Kidney glomerular epithelial cell (primary cell): ENCODE data around the gene OLAH.

Experiments
- DNase-seq: peaks from one replicate; lab custom pipeline; 2025; lab: John Stamatoyannopoulos, UW

OLAH gene

DNA sequence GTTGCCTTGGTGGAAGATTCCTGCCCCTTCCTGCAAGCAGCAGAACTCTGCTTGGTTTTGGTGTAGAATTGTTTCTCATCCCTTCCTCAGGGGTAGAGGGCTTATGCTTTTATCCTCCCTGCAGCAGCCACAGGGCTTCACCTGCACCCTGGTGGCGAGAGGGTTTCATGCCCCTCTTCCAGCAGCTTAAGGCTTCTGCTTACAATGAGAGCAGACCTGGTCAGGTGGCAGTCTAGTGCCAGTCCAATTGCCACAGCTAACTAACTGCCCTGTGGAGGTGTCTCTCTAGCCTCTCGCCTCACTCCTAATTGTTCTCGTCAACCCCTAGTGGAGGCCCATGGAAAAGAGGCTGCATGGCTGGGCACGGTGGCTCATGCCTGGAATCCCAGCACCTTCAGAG lies 25.5 kb downstream of the OLAH start:
- DNase-seq = no peak

DNA sequence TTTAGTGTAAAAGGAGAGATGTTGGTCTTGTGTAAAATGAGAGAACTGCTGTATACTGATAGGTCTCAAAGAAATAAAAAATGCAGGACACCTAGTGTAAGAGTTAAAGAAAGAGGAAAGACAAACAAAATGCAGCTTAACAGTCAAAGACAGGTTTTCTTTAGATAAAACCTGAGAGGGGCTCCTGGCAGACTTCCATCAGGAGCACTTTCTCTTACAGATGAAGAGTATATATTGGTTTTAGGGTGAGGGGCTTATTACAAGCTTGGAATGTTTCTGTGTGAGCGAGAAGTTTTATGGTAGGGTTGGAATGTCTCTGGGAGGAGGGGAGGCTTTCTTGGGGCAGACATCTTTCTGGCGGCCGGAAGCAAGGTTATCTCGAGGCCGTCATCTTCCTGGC lies 28.6 kb downstream of the OLAH start:
- no peak for DNase-seq

DNA sequence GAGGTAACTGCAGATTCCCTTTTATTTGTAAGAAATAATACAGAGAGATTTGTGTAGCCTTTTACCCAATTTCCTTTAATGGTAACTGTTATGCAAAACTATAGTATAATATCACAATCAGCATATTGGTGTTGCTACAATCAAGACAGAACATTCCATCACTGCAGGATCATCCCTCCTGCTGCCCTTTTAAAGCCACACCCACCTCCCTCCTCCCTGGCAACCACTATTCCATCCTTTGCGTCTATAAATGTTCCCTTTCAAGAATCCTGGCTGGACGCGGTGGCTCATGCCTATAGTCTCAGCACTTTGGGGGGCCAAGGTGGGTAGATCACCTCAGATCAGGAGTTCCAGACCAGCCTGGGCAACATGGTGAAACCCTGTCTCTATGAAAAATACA lies 31.7 kb downstream of the OLAH start:
- no peak for DNase-seq

DNA sequence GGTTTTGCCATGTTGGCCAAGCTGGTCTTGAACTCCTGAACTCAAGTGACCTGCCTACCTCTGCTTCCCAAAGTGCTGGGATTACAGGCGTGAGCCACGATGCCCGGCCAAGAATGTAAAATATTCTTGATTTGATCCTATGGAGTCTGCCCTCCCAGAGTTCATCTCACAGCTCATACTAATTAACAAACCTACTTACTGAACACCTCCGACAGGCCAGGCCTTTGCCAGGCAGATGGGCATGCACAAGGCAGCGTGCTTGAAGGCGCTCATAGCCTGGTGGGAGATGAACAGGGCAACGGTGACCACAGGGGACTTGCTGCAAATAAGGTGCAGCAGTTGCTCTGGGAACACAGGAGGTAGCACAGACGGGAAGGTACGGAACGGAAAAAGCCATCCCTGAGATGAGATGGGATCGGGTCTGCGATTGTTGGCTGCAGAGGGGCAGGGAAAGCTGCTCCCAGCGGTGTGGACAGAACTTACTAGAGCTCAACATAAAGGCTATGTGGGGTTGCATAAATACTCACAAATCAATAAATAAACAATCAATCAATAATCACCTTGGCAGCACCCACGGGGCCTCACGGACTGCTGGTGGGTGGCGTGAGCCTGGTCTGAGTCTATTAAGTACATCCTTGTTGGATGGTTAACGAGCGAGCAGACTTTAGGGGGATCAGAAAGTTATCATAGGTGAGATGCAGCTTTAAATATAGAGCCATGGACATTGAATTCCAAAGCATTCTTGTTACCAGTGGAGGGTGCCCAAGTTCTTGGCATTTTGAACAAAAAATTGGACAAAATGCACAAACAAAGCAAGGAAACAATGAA lies 40.1 kb downstream of the OLAH start:
- DNase-seq = no peak

DNA sequence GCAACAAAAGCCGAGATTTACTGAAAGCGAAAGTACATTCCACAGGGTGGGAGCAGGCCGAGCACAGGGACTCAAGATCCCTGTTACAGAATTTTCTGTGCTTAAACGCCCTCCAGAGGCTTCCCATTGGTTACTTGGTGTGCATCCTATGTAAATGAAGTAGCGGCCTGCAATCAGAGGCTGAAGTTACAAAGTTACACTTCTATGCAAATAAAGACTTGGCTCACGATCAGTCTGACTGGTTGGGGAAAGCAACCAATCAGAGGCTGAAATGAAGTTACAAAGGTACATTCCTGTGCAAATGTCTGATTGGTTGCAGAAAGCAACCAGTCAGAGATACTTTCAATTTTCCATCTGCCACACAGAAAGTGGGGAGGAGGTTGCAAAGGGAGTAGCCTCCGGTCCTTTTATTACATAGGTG lies 40.8 kb downstream of the OLAH start:
- peak; percentile 96 for DNase-seq

DNA sequence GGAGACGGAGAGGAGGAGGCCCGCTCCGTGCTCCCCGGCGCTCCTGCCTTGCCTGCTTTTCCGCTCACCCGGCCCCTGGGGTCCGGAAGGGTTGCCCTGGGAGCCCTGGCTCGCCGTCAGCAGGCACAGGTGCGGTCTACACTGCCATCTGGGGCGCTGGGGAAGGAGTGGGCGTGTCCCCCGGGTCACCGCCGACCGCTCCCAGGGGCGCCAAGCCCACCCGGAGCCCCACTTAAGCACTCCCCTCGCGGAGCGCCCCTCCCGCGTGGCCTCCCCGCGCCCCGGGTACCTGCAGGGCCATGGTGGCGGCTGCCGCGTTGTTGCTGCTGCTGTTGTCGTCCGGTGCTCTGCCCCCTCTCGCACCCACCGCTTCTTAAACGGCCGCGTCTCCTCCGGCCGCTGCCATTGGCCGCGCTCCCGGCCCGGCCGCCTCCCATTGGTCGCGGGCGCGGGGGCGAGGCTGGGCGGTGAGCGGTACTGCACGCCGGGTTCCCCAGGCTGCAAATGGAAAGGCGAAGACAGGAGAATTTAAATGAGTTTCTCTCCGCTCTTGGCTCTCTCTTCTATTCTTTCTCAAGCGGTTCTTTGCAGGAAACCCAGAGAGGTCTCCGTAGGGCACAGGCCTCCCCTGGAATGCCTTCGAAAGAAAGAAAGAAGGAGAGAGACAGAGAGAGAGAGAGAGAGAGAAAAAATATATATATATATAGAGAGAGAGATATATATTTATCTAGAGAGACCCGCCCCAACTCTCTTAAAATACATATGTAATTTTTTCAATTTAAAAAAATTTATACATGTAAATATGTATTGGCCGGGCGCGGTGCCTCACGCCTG lies 44.9 kb downstream of the OLAH start, which contains the start of gene ACBD7:
Gene ACBD7, minus strand, starts transcription at position 349 of the 834 bp plus-strand sequence. Its CDS starts 48 bp downstream, at position 301.
- DNase-seq = peak; percentile 44

DNA sequence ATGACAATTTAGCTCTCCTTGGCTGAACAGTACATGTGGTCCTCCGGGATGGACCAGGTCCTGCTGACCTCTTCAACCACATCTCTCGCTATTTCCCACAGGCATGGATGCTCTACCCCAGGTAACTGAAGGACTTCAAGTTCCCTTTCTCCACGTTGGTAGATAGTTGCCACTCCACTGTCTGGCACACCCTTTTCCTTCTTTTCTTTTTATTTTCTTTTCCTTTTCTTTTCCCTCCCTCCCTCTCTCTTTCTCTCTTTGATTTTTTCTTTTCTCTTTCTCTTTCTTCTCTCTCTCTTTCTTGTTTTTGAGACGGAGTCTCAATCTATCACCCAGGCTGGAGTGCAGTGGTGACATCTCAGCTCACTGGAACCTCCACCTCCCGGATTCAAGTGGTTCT lies 47.7 kb downstream of the OLAH start:
- no peak for DNase-seq

DNA sequence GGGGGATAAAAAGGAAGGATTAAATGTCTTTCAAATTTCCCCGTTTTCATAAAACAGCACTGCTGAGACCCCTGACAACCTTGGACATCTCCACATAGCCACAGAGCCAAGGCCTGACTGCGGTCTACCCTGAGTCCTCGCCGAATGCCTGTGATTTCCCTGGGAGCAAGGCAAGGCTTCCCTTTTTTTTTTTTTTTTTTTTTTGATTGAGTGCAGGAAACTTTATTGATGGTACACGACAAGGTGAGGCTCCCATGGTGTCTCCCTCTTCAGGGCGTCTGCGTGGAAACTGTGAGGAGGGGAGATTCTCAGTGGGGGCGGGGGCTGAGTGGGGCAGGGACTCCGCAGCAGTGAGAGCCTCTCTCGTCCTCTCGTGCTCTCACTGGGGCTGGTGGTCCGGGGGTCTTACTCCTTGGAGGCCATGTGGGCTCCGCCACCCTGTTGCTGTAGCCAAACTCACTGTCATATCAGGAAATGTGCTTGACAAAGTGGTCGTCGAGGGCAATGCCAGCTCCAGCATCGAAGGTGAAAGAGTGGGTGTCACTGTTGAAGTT lies 49.2 kb downstream of the OLAH start:
- DNase-seq = no peak

DNA sequence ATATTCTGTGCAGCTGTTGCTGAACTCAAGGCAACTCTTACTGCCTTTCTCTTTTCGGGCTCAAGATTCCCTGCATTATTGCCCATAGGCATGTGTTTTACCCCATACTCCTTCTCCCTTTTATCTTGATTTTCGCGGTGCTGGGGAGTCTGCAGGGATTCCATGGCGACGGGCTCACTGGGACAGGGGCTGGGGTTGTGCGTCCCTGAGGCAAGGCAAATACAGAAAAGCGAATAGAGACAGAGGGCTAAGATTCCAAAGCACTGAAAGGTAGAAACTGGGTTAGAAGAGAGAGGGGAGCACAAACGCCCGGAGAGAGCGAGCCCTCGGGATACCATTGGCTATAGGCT lies 52.9 kb downstream of the OLAH start:
- no peak for DNase-seq

DNA sequence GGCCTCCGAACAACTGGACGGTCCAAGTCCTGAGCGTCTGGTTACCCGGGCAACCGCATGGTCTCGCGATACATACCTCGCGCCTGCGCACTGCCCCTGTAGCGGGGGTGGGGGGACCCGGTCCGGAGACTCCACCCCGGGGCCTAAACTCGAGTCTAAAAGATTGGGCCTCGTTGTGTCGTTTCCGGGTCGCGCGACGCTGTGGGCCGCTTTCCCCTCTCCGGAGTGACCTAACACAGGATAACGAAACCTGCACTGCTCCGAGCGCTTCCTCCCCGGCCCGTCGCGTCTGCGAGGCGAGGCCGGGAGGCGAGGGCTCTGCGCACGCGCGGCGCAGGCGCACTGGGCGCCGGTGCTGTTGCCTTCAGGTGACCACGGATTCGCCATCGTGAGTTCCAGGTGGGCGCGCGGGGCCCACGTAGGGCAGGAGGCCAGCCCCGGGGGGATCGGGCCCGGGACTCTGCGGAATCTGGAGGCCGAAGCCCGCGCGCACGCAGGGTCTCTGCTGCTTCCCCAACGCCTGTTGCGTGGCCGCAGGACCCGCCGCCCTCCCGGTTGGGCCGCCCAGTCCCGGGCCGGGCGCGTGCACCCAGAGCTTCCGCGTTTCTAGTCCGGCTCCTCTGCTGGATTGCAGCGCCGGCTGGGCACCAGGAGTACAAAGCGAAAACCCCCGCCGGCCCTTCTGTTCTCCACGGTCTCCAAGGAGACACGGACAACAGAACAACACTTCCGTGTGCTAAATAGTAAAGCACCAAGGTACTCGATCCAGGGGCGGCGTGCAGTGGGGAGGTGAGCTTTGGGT lies 53.5 kb downstream of the OLAH start, which contains the start of gene RPP38:
Gene RPP38, plus strand, starts transcription at position 345 of the 802 bp plus-strand sequence. CDS start 5,960 bp downstream, outside the sequence.
- peak; percentile 93 for DNase-seq

DNA sequence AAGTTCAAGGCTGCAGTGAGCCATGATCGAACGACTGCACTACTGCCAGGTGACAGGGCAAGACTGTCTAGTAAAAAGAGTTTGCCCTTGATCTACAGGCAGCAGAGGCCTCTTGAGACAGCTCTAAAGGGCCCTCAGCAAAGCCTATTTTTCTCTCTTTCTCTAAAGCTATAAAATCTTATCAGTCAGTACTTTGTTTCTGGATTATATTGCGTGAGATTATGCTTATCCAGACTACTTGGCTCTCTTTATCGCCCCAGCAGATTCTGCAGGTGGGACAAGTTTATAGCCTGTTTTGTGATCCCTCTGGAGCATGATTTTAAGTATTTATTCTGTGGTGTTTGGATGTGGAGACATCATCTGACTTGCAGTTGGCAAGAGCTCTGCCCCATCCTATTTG lies 56.1 kb downstream of the OLAH start:
- no peak for DNase-seq

DNA sequence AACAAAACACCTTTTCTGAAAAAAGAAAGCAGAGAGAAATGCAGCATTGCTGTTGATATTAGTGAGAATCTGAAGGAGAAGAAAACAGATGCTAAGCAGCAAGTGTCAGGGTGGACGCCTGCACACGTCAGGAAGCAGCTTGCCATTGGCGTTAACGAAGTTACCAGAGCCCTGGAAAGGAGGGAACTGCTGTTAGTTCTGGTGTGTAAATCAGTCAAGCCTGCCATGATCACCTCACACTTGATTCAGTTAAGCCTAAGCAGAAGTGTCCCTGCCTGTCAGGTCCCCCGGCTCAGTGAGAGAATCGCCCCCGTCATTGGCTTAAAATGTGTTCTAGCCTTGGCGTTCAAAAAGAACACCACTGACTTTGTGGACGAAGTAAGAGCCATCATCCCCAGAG lies 59.8 kb downstream of the OLAH start:
- no peak for DNase-seq

DNA sequence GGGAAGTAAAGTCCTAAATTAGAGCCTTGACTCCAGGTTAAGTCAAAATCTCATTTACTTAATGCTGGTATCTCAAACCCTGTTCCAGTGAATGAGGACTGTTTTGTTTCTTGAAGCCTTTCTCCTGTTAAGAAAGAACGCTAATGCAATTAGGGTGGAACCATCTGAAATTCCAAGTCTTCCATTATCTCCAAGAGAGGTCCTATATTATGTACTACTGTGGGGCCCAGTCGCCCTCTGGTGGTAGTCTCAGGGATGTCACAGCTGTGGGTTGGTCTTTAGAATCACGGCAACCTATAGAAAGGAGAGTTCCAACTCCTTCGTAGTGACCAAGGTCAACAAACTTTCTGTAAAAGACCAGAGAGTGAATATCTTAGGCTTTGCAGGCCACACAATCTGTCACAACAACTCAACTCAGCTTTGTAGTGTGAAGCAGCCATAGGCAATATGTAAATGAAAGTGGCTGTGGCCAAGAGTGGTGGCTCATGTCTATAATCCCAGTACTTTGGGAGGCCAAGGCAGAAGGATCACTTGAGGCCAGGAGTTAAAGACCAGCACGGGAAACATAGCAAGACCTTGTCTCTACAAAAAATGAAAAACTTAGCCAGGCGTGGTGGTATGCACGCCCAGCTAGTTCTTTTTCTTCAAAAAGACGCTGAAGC lies 62.7 kb downstream of the OLAH start:
- peak; percentile 57 for DNase-seq

DNA sequence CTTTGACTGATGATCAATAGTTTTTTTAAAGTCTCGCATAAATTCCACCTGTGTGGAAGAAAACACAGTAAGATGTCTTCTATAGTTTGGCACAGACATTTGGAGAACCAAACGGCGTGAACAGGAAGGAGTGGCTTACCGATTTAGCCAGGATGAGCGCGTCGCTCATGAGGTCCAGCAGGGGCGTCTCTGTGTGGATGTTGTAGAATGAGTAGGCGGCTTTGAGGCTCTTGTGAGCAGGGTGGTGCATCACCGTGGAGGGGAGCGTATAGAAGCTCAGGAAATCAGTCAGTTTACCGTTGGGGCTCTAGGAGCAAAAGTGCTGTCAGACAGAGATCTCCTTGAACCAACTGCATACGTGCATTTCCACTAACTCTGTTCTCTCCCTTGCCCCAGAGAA lies 68.9 kb downstream of the OLAH start:
- no peak for DNase-seq

DNA sequence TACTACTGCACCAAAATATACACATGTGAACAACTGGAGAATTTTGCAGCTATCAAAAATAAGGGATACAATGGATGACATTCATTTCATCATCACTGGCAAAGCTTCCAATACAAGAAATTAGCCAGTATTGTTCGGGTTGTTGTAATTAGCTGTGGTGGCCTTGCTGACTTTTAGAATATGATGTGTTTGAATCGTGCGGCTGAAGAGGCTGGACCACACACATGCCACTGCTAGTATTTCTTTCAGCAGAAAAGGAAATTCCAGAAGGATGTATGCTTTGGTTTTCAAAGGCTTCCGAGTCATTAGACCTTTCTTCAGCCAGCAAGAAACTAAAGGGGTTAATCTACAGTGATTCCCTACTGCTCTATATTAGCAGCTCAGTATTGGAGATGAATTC lies 70.0 kb downstream of the OLAH start:
- no peak for DNase-seq

DNA sequence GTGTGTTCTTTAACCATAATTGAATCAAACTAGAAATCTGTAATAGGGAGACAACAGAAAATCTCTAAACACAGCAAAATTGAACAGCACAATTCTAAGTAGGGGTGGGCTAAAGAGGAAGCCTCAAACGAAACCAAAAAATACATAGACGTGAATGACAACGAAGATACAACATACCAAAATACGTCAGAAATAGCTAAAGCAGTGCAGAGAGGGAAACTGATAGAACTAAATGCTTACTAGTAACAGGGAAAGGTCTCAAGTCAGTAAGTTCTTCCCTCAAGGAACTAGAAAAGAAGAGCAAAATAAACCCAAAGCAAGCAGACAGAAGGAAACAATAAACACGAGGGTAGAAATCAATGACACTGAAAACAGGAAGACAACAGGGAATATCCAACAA lies 72.5 kb downstream of the OLAH start:
- no peak for DNase-seq

DNA sequence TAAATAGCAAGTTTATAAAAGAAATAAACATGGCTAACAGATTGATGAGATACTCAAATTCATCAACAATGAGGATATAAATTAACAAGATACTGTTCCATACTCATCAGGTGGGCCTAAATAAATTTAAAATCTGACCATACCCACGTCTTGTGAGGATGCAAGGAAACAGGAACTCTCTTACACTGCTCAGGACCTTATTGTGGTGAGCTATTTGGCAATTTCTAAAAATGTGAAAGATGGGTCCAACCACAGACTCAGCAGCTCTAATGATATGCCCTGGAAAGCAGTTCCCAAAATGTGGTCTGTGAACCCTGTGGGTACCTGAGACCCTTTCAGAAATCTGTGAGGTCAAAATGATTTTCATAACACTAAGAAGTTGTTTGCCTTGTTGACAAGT lies 74.9 kb downstream of the OLAH start:
- DNase-seq = no peak

DNA sequence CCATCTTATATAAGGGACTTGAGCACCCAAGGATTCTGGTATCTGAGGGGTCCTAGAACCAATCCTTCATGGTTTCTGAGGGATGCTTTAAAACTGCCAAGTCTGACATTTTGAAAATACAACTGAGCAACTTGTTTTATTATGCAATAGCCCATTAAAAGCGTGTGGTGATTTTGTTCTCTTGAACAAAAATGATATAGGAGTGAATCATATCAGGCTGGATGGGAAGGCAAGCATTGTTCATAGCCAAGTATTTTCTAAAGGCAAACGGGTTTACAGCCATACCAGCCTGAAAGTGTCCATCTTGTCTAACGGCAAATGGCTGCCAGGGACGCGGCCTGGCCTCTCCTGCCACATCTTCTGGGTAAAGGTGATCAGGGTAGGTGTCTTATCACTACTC lies 76.8 kb downstream of the OLAH start:
- DNase-seq = no peak

DNA sequence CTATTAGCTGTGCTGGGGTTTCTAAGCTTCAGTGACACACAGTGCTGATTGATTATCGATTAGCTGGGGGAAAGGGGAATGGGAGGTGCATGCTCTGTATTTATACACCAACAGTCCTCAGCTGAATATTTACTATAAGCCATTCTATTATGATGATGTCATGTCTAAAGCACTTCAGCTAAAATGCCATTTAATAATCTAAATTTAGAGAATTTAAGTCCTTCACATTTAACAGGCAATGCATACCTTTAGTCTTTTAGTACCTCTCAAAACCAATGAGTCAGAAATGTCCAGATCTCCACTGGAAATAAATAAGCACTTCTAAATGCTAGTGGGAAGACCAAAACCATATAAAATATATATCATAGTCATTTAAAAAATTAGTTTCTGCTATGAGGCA lies 78.0 kb downstream of the OLAH start:
- no peak for DNase-seq

DNA sequence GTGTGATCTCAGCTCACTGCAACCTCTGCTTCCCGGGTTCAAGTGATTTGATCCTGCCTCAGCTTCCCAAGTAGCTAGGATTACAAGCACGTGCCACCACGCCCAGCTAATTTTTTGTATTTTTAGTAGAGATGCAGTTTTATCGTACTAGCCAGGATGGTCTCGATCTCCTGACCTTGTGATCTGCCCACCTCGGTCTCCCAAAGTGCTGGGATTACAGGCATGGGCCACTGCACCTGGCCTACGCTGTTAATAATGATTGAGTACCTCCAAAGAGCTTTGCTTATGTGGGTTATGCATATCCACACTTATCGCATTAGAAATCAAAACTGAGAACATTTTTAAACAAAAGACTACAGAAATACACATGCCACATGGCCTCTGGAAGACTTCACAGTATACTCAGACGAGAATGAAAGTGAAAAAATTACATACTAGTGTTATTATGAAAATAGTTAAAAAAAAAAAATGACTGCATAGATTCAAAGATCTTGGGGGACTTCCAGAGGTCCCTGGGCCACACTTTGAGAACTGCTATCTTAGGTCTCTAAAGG lies 78.8 kb downstream of the OLAH start:
- no peak for DNase-seq
